ENCODE measurements around the gene SPATA32. TPM values are rescaled to one million over a fixed set of nuclear protein-coding genes. Genes with fewer than 3 reads are reported as not detected.
A peak's percentile ranks its signal among the peaks of the same experiment; 100 is the strongest.

Gene SPATA32
- total RNA-seq, 4 donors from 2014 or later, result not detected

GRCh38 chr17:45231481-45232116, 30.3 kb downstream of the SPATA32 start:
- peak in 2 of 3 donors; percentile 48 to 61 for DNase-seq
- no peaks in the 10 kb centered on the region for H3K9me3 ChIP-seq
- no peaks in the 10 kb centered on the region for H3K36me3 ChIP-seq
- H3K4me1 ChIP-seq, result peaks cover 0 to 42% (median 30%) of the 10 kb centered on the region in 4 donors
- TF ChIP-seq CTCF (IDR thresholded peaks at IDR 0.05) (peak in 5 of 6 experiments; percentile 19 to 35 (median 26)), POLR2A (IDR thresholded peaks at IDR 0.05) (no peak)
- no peak overlapping the region for H3K4me3 ChIP-seq
- H3K27me3 ChIP-seq, result no peaks in the 10 kb centered on the region
- peak overlapping the region in 1 of 4 donors; percentile 96 for H3K27ac ChIP-seq

- H3K27ac ChIP-seq, result peak overlapping the region; percentile 16 to 96 (median 86)
- H3K36me3 ChIP-seq, result no peaks in the 10 kb centered on the region
- H3K27me3 ChIP-seq, result no peaks in the 10 kb centered on the region
- H3K4me3 ChIP-seq, result no peak overlapping the region
- H3K4me1 ChIP-seq, result peaks cover 0 to 42% (median 30%) of the 10 kb centered on the region in 4 donors
- no peaks in the 10 kb centered on the region for H3K9me3 ChIP-seq
- DNase-seq, result no peak
- TF ChIP-seq POLR2A (IDR thresholded peaks at IDR 0.05) (no peak), CTCF (IDR thresholded peaks at IDR 0.05) (no peak)
Observed at GRCh38 chr17:45230787-45231480, 31.0 kb downstream of the SPATA32 start.

- Histone ChIP-seq H3K4me1 (peaks cover 0 to 42% (median 31%) of the 10 kb centered on the region in 4 donors), H3K27me3 (no peaks in the 10 kb centered on the region), H3K27ac (peak overlapping the region; percentile 84 to 96 (median 88)), H3K4me3 (no peak overlapping the region), H3K9me3 (no peaks in the 10 kb centered on the region), H3K36me3 (no peaks in the 10 kb centered on the region)
- TF ChIP-seq CTCF (IDR thresholded peaks at IDR 0.05) (no peak), POLR2A (IDR thresholded peaks at IDR 0.05) (no peak)
- no peak for DNase-seq
Observed at GRCh38 chr17:45230410-45230786, 31.5 kb downstream of the SPATA32 start.

- no peak for TF ChIP-seq CTCF (IDR thresholded peaks at IDR 0.05)
- TF ChIP-seq POLR2A (IDR thresholded peaks at IDR 0.05), result no peak
- H3K4me1 ChIP-seq, result peaks cover 0 to 42% (median 34%) of the 10 kb centered on the region in 4 donors
- no peak overlapping the region for H3K4me3 ChIP-seq
- no peaks in the 10 kb centered on the region for H3K27me3 ChIP-seq
- H3K27ac ChIP-seq, result peak overlapping the region; percentile 84 to 96 (median 88)
- no peak for DNase-seq
- H3K9me3 ChIP-seq, result no peaks in the 10 kb centered on the region
- no peaks in the 10 kb centered on the region for H3K36me3 ChIP-seq
Observed at GRCh38 chr17:45229681-45230409, 32.0 kb downstream of the SPATA32 start.

GRCh38 chr17:45228763-45229539, 32.9 kb downstream of the SPATA32 start:
- Histone ChIP-seq H3K27me3 (no peaks in the 10 kb centered on the region), H3K36me3 (no peaks in the 10 kb centered on the region), H3K27ac (peak overlapping the region; percentile 84 to 96 (median 88)), H3K4me1 (peaks cover 0 to 42% (median 35%) of the 10 kb centered on the region in 4 donors), H3K4me3 (peak overlapping the region in 3 of 4 donors; percentile 4 to 71 (median 32)), H3K9me3 (no peaks in the 10 kb centered on the region)
- TF ChIP-seq CTCF (IDR thresholded peaks at IDR 0.05) (peak in 1 of 6 experiments; percentile 5), POLR2A (IDR thresholded peaks at IDR 0.05) (peak in 1 of 2 donors; percentile 10)
- DNase-seq, result peak; percentile 67 to 94 (median 87)
